ENCODE data around the gene SERPINA4.
"Not testable (repeated sequence)": the region's sequence is repeated elsewhere in the genome, so short reads cannot be mapped to it uniquely, and the experiment has no call there.

SERPINA4 gene

DNA sequence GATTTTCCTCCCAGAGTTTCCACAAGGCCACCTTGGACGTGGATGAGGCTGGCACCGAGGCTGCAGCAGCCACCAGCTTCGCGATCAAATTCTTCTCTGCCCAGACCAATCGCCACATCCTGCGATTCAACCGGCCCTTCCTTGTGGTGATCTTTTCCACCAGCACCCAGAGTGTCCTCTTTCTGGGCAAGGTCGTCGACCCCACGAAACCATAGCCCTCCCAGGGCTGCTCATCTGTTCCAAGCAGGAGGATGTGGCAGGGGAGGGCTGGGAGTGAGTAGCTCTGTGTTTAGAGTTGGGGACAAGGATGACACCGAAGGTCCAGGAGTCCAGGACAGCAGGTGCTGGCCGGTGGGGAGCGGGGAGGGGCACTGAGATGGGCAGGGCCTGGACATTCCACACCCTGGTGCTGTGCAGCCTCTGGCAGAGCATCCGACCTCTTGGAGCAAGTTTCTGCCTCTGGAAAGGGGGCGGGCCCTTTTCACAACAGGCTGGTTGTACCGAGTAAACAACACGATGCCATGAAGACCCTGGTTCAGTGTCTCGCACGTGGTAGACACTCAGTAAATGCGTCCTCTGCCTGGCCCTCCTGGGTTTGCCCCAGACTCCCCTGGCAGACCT lies 8.2 kb downstream of the SERPINA4 start:
- DNase-seq (ENCODE audit: low read depth in 3 of 3): no peak

DNA sequence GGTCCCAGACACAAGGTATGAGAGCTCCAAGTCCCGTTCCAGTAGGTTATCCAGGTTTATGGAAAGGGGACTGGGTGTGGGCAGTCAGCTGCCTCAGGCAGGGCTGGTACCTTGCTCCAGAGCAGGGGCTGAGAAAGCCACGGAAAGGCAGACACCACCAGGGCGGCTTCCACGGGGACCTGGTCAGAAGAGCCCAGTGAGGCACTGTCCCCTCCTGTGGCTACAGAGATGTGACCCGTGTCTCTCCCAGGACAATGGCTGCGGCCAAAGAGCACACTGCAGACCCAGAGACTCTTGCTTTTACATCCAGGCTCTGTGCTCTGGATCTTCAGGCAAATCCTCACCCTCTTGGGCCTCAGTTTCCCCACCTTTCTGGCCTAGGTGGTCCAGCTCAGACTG lies 8.8 kb downstream of the SERPINA4 start:
- DNase-seq (ENCODE audit: low read depth in 3 of 3): no peak

DNA sequence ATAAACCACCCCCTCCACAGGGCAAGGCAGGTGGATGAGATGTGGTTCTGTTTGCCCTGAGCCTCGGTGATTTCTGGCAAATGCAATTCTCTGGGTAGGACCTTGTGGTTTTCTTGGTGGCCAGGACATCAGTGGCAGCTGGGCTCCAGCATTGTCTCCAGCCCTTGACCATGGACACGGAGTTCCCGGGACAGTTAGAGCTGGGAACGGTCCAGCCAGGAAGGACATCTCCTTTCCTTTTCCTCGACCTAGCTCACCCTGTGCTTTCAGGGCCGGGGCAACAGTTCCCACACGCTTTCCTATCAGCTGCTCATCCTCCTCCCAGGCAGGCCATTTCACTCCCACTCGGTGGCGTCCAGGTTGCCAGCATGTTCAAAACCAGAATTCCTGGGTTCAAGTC lies 9.2 kb downstream of the SERPINA4 start:
- no peak for DNase-seq (ENCODE audit: low read depth in 3 of 3)

DNA sequence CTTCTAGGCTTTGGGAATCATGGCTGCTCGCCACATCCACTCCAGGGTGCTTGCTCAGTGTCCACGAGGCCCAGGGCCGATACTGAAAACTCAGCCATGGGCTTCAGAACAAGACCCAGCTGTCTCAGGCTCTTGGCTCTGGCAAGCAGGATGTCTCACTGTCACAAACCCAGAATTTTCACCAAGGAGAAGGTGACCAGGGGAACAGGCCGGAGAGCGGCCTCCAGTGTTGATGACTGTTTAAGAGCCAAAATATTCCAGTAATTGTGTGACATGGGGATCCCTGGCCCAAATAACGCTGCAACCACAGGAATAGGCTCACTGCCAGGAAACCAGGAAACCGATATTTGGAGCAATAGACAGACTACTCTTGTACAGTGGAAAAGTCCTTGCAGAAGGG lies 10.2 kb downstream of the SERPINA4 start:
- no peak for DNase-seq (ENCODE audit: low read depth in 3 of 3)

DNA sequence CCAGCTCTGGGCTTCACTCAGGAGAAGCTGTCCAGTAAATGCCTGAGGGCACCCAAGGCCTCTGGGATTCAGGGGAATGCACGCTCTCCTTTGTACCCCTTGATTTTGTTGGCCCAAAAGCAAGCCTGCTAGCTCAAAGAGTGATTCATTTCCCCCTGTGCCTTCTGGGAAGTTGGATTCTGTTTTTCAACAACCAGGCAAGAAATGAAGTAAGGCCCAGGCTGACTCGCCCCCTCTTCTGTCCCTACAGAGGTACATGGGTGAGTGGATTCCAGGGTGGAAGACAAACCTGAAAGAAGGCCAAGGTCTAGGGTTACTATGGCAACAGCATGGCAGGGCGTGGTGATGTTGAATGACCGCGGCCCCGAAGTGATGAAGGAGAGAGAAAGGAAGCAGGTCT lies 10.7 kb downstream of the SERPINA4 start:
- no peak for DNase-seq (ENCODE audit: low read depth in 3 of 3)

DNA sequence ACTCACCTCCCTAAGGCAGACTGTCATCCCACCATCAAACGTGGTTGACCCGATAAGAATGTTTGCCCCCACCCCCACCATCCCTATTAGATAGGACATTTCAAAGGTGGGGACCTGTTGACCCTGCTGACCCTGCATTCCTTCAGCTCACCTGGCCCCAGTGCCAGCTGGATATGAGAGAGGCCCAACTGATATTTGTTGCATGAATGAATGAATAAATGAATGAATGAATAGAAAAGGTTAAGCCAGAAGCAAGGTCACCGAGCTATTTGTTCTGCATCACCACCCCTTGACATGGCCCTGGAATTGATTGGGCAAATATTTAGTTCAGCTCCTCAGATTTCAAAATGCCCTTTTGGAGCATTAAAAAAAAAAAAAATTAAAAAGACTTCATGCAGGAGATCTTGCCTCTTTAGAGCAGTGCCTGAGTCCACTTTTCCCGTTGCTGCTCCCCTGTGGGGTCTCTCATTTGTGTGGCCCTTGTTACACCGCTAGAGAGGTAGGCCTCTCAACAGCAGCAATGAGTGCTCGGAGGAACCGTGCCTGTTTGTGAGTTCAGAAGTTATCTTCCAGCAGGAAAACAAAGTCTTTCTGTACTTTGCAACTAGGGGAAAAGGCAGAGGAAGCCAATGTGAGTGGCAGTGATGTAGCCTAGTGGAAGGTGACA lies 11.5 kb downstream of the SERPINA4 start:
- no peak for DNase-seq (ENCODE audit: low read depth in 3 of 3)

DNA sequence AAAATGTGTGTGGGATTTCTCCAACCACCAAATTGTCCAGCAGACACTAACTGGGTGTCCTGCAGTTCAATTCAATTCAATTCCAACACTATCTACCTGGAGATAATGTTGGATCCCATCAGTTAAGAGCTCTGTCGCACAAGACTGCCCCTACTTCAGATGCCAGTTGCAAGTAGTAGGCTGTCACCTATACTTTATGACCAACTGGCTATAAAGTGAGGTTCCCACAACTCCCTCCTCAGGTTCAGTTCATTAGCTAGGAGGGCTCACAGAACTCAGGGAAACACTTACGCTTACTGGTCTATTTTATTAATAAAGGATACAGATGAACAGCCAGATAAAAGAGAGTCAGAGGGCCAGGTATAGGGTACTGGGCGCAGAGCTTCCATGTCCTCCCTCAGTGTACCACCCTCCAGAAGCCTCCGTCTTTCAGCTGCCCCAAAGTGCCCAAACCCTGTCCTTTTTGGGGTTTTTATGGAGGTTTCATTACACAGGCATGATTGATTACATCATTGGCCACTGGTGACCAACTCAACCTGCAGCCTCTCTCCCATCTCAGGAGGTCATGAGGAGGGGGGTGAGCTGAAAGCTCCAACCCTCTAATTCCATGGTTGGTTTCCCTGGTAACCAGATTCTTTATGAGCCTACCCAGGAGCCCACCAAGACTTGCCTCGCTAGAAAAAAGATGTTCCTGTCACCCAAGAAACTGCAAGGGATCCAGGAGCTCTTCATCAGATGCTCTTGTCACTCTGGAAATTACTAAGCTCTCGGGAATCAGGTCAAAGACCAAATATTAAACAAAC lies 12.4 kb downstream of the SERPINA4 start:
- DNase-seq (ENCODE audit: low read depth in 3 of 3): no peak

DNA sequence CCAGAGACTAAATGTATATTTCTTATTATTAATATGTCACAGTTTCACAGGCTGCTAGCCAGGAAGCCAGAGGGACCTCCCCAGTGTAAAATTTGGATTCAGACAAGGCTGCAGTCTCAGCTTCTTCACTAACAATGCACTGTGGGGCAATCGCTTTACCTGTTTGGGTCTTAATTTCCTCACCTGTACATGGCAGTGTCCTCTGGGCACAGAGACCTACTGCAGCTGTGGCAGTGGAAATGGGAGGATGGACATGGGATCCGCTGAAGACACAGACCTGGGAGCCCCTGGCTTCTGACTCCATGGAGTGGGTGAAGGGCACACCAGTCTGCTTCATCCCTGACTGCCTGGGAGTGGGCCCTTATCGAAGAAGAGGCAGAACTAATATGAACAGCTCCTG lies 13.1 kb downstream of the SERPINA4 start:
- DNase-seq (ENCODE audit: low read depth in 3 of 3): no peak

DNA sequence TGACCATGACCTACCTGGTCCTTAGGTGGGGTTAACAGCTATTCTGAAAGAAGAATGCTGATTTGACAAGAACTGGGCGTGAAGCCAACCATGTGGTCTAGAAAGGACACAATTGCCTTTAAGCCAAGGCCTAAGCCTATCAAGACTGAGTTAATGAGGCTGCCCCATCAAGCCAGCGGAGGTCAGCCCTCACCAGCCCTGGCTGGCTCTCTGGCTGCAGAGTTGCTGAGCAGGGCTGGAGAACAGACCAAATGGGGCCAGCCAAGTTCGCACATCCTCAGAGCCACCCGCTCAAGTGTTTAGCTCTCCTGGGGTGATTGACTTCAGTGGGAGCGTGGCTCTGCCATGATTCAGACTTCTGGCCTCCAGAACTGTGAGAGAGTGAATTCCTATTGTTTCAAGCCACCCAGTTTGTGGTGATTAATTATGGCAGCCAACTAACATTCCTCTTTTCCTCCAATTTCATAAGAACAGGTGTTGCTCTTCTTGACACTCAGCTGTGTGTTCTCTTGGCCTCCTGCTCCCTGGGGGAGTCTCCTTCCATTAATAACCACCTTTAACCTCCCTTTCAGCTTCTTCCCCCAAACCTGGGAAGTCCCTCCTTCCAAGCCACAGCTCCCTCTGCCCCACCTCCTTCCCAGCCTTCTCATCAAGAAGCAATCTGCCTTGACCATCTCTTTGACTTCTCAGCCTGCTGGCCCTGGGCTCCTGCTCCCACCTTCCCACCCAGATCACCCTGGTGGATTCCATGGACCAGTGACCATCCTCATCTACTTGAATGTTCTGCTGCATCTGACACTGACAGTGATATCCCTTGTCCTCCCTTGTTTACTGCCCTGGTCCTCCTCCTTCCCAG lies 14.7 kb downstream of the SERPINA4 start:
- DNase-seq (ENCODE audit: low read depth in 3 of 3): no peak

DNA sequence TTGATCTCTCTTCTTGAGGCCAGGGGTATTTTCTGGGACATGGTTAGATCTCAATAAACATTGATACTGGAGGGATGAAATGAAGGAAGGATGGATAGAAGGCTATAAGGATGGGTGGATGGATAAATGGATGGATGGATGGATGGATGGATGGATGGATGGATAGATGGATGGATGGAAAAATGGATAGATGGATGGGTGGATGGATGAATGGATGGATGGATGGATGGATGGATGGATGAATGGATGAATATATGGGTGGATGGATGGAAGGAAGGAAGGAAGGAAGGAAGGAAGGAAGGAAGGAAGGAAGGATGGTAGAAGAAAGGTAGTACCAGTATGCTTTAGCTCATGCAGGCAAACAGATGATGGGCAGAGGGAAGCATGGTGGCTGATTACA lies 16.2 kb downstream of the SERPINA4 start:
- DNase-seq (ENCODE audit: low read depth in 3 of 3): not testable (repeated sequence)

DNA sequence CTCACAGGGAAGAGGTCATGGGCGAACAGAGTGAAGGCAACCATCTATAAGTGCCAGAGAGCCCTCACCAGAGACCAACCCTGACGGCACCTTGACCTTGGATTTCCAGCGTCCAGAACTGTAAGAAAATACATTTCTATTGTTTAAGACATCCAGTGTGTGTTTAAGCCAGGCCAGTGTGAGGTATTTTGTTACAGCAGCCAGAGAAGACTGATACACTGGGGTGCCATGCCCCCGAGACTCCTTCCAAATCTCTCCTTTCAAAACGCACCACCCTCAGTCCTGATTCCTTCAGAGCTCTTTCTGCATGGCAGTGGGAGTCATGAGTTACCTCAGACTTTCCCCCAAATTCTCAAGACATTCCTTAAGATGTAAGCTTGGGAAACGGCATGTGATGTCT lies 17.5 kb downstream of the SERPINA4 start:
- no peak for DNase-seq (ENCODE audit: low read depth in 3 of 3)

DNA sequence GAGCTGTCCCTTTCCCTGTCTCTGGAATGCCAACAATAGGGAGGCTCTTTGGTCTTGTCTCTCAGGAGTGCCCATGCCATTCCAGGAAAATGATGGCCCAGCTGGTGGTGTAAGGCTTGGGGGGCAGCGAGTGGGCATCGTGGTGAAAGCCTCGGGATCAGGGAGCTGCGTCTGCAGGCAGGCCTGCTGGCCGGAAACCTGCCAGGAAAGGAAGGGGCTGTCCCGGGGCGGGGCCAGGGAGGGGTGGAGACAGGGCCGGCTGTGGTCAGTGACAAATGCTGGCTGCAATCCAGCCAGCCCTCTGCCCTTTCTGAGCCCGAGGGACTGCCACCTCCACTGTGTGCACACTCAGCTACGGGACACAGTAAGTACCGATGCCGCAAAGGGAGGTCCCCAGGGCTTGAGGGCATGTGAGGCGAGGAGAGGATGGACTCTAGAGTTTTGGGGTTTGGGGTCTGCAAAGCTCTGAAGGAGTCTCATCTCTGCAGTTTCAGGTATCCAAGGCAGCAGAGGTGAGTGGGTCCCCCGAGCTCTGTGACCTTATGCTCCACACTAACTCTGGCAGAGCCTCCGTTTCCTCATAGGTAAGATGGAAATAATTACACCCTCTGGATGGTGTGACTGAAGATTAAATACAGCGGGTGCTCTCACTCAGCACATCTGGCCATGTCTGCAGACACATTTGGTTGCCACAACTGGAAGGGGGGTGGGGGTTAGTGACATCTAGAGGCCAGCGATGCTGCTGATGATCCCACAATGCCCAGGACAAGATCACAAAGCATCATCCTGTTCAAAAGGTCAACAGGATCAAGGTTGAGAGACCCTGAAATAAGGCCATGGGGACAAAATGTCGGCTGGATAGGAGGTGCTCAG lies 20.1 kb downstream of the SERPINA4 start, which contains the start of gene SERPINA5:
Gene SERPINA5, plus strand, starts transcription at position 300 of the 873 bp plus-strand sequence. CDS start 5,937 bp downstream, outside the sequence.
- no peak for DNase-seq (ENCODE audit: low read depth in 3 of 3)

DNA sequence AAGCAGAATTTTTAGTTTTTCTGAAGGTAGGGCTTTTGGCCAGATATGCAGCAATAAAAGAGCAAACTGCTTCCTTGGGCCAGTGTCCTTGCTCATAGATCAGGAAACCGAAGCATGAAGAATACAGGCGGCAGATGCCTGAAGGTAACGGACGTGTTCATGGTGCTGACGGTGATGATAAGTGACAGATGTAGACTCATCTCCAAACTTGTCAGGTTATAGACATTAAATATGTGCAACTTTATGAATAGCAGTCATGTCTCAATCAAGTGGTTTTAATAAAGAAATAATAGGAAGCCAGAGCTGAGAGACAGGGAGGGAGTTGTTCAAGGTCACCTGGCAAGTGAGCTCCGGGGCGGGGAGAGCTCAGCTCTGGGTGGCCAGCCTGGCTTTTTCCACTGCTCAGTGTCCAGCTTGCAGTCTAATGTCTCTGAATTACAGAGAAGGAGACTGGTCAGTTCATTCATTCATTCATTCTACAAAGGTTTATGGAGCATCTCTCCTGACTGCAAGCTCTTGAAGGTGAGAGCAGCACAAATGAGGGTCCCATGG lies 21.0 kb downstream of the SERPINA4 start:
- DNase-seq (ENCODE audit: low read depth in 3 of 3): no peak

DNA sequence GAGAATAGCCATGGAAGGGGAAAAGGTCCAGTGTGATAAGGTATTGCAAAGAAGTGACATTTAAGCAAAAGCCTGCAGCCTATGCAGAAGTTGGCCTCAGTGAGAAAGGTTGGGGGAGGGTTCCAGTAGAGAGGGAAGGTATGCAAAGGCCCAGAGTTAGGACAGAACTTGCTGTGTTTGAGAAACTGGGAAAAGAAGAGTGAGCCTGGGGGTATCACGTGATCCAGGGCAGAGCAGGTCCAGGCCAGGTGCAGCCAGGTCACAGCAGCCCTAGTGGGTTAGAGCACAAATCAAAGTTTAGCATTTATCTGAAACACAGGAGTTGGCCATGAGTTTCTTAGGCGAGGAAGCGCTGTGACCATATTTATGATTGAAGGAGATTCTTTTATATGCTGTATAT lies 21.6 kb downstream of the SERPINA4 start:
- DNase-seq (ENCODE audit: low read depth in 3 of 3): no peak

DNA sequence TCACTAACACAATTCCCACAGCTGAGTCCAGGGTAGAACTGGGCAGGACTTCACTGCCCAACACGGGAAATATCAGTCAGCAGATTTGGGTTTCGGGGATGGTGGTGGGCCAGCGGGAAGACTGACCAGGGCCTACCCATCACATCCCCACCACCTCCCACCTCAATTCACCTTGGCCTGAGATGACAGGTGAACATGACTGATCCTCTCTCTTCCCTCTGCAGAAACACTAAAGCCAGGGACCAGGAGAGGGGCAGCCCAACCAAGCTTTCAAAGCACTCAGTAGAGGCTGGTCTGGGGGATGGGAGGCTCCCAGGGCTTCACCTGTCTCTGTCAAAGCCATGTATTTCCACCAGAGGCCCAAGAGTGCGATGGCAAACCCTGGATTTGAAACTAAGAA lies 22.3 kb downstream of the SERPINA4 start:
- no peak for DNase-seq (ENCODE audit: low read depth in 3 of 3)

DNA sequence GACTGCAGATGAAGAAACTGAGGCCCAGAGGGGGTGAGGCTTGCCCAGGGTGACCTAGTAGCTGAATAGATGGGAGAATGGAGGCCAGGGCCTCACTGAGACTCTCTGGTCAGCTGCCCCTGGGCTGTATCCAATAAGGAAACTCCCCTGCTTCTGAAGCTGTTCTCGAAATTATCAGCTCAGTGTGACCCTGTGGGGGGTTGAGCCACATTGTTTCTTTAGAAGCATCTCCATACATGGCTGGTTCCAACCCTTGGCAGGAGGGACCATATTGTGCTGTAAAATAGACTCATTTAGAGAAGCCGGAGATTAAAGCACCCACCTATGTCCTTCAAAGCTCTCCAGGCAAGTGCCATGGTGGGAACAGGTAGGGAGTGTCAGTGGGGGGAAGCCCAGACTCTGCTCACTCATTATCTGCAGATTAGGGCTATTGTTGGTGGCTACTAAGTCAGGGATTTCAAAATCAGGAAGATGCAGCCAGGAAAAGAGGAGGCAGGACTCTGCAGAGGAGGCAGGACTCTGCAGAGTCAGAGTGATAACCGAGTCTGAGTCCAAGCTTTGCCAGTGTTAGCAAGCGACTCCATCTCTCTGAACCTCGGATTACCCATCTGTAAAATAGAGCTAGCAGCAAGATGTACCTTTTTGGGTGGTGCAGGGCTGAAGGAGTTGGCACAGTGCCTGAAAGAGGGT lies 23.5 kb downstream of the SERPINA4 start:
- DNase-seq (ENCODE audit: low read depth in 3 of 3): no peak

DNA sequence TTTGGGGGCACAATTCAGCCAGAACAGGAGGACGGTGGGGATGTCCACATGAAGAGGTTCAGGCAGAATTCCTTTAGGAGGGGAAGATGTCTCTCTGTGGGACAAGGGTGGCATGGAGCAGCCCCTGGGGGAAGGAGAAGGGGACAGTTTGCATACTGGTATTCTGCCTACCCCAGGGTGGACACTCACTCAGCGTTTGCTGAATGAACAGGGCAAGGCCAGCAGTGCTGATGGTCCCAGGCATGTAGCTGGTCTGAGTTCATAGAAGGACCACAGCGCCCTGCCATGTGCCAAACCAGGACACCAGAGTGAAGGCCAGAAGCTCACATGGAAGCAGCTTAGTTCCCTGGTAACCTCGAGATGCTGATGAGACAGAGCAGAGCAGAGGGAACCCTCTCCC lies 25.4 kb downstream of the SERPINA4 start:
- DNase-seq (ENCODE audit: low read depth in 3 of 3): no peak

DNA sequence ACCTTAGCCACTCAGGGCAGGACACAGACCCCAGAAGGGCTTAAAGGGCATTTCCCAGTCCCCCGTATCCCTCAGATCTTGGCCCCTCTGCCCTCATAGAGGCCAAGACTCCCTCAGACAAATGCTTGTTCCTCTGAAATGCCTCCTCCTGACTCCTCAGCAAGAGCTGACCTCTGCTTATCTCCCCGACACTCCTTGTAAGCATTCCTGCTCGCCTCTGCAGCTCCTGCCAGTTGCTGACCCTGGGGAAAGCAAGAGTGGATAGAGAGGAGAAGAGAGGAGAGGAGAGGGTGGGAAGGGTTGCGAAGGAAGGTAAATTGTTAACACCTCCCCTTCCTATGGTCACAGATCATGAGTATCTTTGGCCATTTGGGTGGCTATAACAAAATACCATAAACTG lies 27.1 kb downstream of the SERPINA4 start:
- DNase-seq (ENCODE audit: low read depth in 3 of 3): no peak

DNA sequence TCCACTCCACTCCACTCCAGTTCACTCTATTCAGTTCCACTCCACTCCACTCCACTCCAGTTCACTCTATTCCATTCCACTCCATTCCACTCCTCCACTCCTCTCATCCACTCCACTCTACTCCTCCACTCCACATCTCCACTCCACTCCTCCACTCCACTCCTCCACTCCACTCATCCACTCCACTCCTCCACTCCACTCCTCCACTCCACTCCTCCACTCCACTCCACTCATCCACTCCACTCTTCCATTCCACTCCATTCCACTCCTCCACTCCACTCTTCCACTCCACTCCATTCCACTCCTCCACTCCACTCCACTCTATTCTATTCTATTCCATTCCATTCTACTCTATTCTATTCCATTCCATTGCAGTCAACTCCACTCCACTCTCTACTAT lies 29.8 kb downstream of the SERPINA4 start:
- DNase-seq (ENCODE audit: low read depth in 3 of 3): no peak

DNA sequence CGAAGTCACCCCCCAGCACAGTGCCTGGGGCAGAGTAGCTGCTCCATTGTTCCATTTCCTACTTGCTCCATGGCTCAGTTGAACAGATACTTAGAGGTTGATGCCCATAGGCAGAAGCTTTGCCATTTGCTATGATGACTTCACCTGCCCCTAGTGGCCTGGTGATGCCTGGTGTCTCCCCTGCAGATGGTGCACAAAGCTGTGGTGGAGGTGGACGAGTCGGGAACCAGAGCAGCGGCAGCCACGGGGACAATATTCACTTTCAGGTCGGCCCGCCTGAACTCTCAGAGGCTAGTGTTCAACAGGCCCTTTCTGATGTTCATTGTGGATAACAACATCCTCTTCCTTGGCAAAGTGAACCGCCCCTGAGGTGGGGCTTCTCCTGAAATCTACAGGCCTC lies 30.6 kb downstream of the SERPINA4 start:
- no peak for DNase-seq (ENCODE audit: low read depth in 3 of 3)
